Neutrophil (primary cell): Measurements from ENCODE around the gene COL4A1.

Source experiments
- H3K27ac ChIP-seq: fragments of 200-600 bp; sonication (generic); 2 replicates; pipeline ENCODE4 v1.5.1; 2016; ENCODE audit warnings: mild to moderate bottlenecking, moderate library complexity
- H3K27me3 ChIP-seq: fragments of 200-600 bp; sonication (generic); 2 replicates; pipeline ENCODE4 v1.6.0; 2016; ENCODE audit warnings: mild to moderate bottlenecking
- H3K36me3 ChIP-seq: fragments of 200-600 bp; sonication (generic); 2 replicates; pipeline ENCODE4 v1.5.1; 2017
- H3K4me1 ChIP-seq, 2 experiments: fragments of 200-600 bp in 1 of 2; sonication (generic) in 1 of 2; 1 replicate in 1 of 2; 2 replicates in 1 of 2; pipeline versions ENCODE4 v1.5.1 to v1.6.1; 2013 to 2016; ENCODE audit warnings: low read depth in 1 of 2, low read length in 1 of 2, mild to moderate bottlenecking in 1 of 2, moderate library complexity in 1 of 2; ENCODE audit not compliant: control insufficient read depth in 1 of 2, insufficient read depth in 1 of 2
- H3K4me3 ChIP-seq, 2 experiments: fragments of 200-600 bp in 1 of 2; sonication (generic) in 1 of 2; 1 replicate in 1 of 2; 2 replicates in 1 of 2; pipeline ENCODE4 v1.5.1; 2013 to 2016; ENCODE audit warnings: low read depth in 1 of 2, low read length in 1 of 2, mild to moderate bottlenecking in 1 of 2, moderate library complexity in 1 of 2
- H3K9me3 ChIP-seq: fragments of 200-600 bp; sonication (generic); 2 replicates; pipeline ENCODE4 v1.5.1; 2016
- CTCF ChIP-seq: fragments of 200-600 bp; sonication (generic); IDR thresholded peaks from 2 replicates; pipeline ENCODE4 v1.5.1; 2016; ENCODE audit warnings: antibody characterized with exemption

The COL4A1 gene

GRCh38 chr13:110106726-110107125 is 200.2 kb downstream of the COL4A1 start:
- H3K9me3 ChIP-seq = no peaks in the 10 kb centered on the region
- no peaks in the 10 kb centered on the region for H3K36me3 ChIP-seq
- no peak overlapping the region for H3K4me3 ChIP-seq
- no peak overlapping the region for H3K27ac ChIP-seq
- no peaks in the 10 kb centered on the region for H3K27me3 ChIP-seq
- H3K4me1 ChIP-seq = no peaks in the 10 kb centered on the region
- no peak for TF ChIP-seq CTCF

GRCh38 chr13:110105136-110105535 is 201.8 kb downstream of the COL4A1 start:
- H3K36me3 ChIP-seq = no peaks in the 10 kb centered on the region
- no peaks in the 10 kb centered on the region for H3K27me3 ChIP-seq
- H3K27ac ChIP-seq = no peak overlapping the region
- TF ChIP-seq CTCF = no peak
- no peaks in the 10 kb centered on the region for H3K9me3 ChIP-seq
- no peak overlapping the region for H3K4me3 ChIP-seq
- no peaks in the 10 kb centered on the region for H3K4me1 ChIP-seq

GRCh38 chr13:110103534-110103933 is 203.4 kb downstream of the COL4A1 start:
- no peaks in the 10 kb centered on the region for H3K27me3 ChIP-seq
- no peaks in the 10 kb centered on the region for H3K4me1 ChIP-seq
- H3K36me3 ChIP-seq = no peaks in the 10 kb centered on the region
- no peak for TF ChIP-seq CTCF
- no peak overlapping the region for H3K4me3 ChIP-seq
- no peaks in the 10 kb centered on the region for H3K9me3 ChIP-seq
- no peak overlapping the region for H3K27ac ChIP-seq

- no peaks in the 10 kb centered on the region for H3K9me3 ChIP-seq
- no peaks in the 10 kb centered on the region for H3K4me1 ChIP-seq
- H3K27me3 ChIP-seq = no peaks in the 10 kb centered on the region
- no peaks in the 10 kb centered on the region for H3K36me3 ChIP-seq
- H3K27ac ChIP-seq = no peak overlapping the region
- no peak overlapping the region for H3K4me3 ChIP-seq
- no peak for TF ChIP-seq CTCF
These were observed 203.9 kb downstream of the COL4A1 start for GRCh38 chr13:110103026-110103425.

GRCh38 chr13:110102053-110102452 is 204.9 kb downstream of the COL4A1 start:
- Histone ChIP-seq H3K4me1 (no peaks in the 10 kb centered on the region), H3K27me3 (no peaks in the 10 kb centered on the region), H3K4me3 (no peak overlapping the region), H3K9me3 (no peaks in the 10 kb centered on the region), H3K27ac (no peak overlapping the region), H3K36me3 (no peaks in the 10 kb centered on the region)
- no peak for TF ChIP-seq CTCF

GRCh38 chr13:110099922-110100321 is 207.0 kb downstream of the COL4A1 start:
- no peaks in the 10 kb centered on the region for H3K36me3 ChIP-seq
- H3K27ac ChIP-seq = no peak overlapping the region
- H3K4me3 ChIP-seq = no peak overlapping the region
- TF ChIP-seq CTCF = no peak
- no peaks in the 10 kb centered on the region for H3K9me3 ChIP-seq
- no peaks in the 10 kb centered on the region for H3K27me3 ChIP-seq
- H3K4me1 ChIP-seq = peaks cover under 1% of the 10 kb centered on the region in 2 experiments
